HEK293 (cell line): ENCODE results near the gene RING1.

Experiments
- CTCF ChIA-PET: fragments of 350-600 bp; formaldehyde crosslinking; extraction: SDS; loops from one replicate; lab custom pipeline; 2021; ENCODE audit warnings: antibody characterized with exemption; lab: Yijun Ruan, JAX
- POLR2A ChIA-PET: fragments of 300-600 bp; formaldehyde crosslinking; extraction: SDS; loops from one replicate; lab custom pipeline; 2020; ENCODE audit warnings: antibody characterized with exemption, inconsistent platforms; lab: Yijun Ruan, JAX
- H3K27ac ChIP-seq: fragments of 200-500 bp; sonication (Bioruptor generic); 2 replicates; pipeline ENCODE4 v1.5.1; 2014; ENCODE audit warnings: low read depth, low read length, control low read depth, inconsistent platforms; ENCODE audit errors: extremely low read depth
- H3K36me3 ChIP-seq, 2 experiments: fragments of 200-500 bp in 1 of 2; sonication (Bioruptor generic) in 1 of 2; 1 replicate in 1 of 2; 2 replicates in 1 of 2; pipeline ENCODE4 v1.5.1; 2014 to 2017; ENCODE audit warnings: inconsistent platforms in 2 of 2, low read length in 2 of 2; ENCODE audit not compliant: control insufficient read depth in 2 of 2, insufficient read depth in 1 of 2
- H3K4me1 ChIP-seq: fragments of 200-500 bp; sonication (Bioruptor generic); 2 replicates; pipeline ENCODE4 v1.5.1; 2014; ENCODE audit warnings: mild to moderate bottlenecking, low read length, inconsistent platforms; ENCODE audit not compliant: control insufficient read depth, insufficient read depth
- H3K4me3 ChIP-seq: 2 replicates; pipeline ENCODE4 v1.5.1; 2011; ENCODE audit warnings: low read depth, mild to moderate bottlenecking, control low read depth, low read length, moderate library complexity
- H3K9me3 ChIP-seq: fragments of 200-500 bp; sonication (Bioruptor generic); 2 replicates; pipeline ENCODE4 v1.5.1; 2014; ENCODE audit warnings: low read depth, low read length, inconsistent platforms; ENCODE audit not compliant: control insufficient read depth, insufficient read depth
- EGR2 ChIP-seq: fragments of 450-650 bp; formaldehyde crosslinking; IDR thresholded peaks from 2 replicates; pipeline ENCODE4 v1.5.1; 2016; ENCODE audit warnings: low read depth, missing biosample characterization, missing genetic modification characterization
- ELK4 ChIP-seq: IDR thresholded peaks from 2 replicates; pipeline ENCODE4 v1.6.1; 2011; ENCODE audit warnings: mild to moderate bottlenecking, low read depth, low read length, borderline replicate concordance
- GLIS1 ChIP-seq: fragments of 450-650 bp; formaldehyde crosslinking; IDR thresholded peaks from 2 replicates; pipeline ENCODE4 v1.5.1; 2016; ENCODE audit warnings: missing biosample characterization, missing genetic modification characterization
- HIC1 ChIP-seq: fragments of 450-650 bp; formaldehyde crosslinking; IDR thresholded peaks from 2 replicates; pipeline ENCODE4 v1.5.1; 2016; ENCODE audit warnings: missing biosample characterization, missing genetic modification characterization
- HOXA7 ChIP-seq: sonication (generic); formaldehyde crosslinking; IDR thresholded peaks from 2 replicates; pipeline ENCODE4 v1.8.1; 2022; ENCODE audit warnings: missing genetic modification reagents, borderline replicate concordance
- KLF10 ChIP-seq: fragments of 450-650 bp; IDR thresholded peaks from 2 replicates; pipeline ENCODE4 v1.5.1; 2018; ENCODE audit warnings: missing biosample characterization, mild to moderate bottlenecking, missing genetic modification characterization
- KLF17 ChIP-seq: fragments of 450-650 bp; formaldehyde crosslinking; IDR thresholded peaks from 2 replicates; pipeline ENCODE4 v1.5.1; 2016; ENCODE audit warnings: missing biosample characterization, missing genetic modification characterization
- KLF8 ChIP-seq: fragments of 450-650 bp; formaldehyde crosslinking; IDR thresholded peaks from 2 replicates; pipeline ENCODE4 v1.5.1; 2016; ENCODE audit warnings: missing biosample characterization, missing genetic modification characterization
- PRDM4 ChIP-seq: fragments of 450-650 bp; formaldehyde crosslinking; IDR thresholded peaks from 2 replicates; pipeline ENCODE4 v1.5.1; 2017; ENCODE audit warnings: missing biosample characterization, missing genetic modification characterization
- SP2 ChIP-seq: fragments of 450-650 bp; formaldehyde crosslinking; IDR thresholded peaks from 2 replicates; pipeline ENCODE4 v1.5.1; 2016; ENCODE audit warnings: missing biosample characterization, missing genetic modification characterization
- SP3 ChIP-seq: fragments of 450-650 bp; formaldehyde crosslinking; IDR thresholded peaks from 2 replicates; pipeline ENCODE4 v1.5.1; 2016; ENCODE audit warnings: missing biosample characterization, missing genetic modification characterization
- TSHZ1 ChIP-seq: fragments of 450-650 bp; formaldehyde crosslinking; IDR thresholded peaks from 2 replicates; pipeline ENCODE4 v1.5.1; 2016; ENCODE audit warnings: missing biosample characterization, missing genetic modification characterization, borderline replicate concordance
- ZIC2 ChIP-seq: fragments of 450-650 bp; formaldehyde crosslinking; IDR thresholded peaks from 2 replicates; pipeline ENCODE4 v1.5.1; 2016; ENCODE audit warnings: missing biosample characterization, missing genetic modification characterization
- ZNF146 ChIP-seq: fragments of 450-650 bp; formaldehyde crosslinking; IDR thresholded peaks from 2 replicates; pipeline ENCODE4 v1.5.1; 2016; ENCODE audit warnings: missing biosample characterization, missing genetic modification characterization
- ZNF175 ChIP-seq: fragments of 450-650 bp; formaldehyde crosslinking; IDR thresholded peaks from 2 replicates; pipeline ENCODE4 v1.5.1; 2016; ENCODE audit warnings: missing biosample characterization, missing genetic modification characterization
- ZNF292 ChIP-seq: fragments of 450-650 bp; formaldehyde crosslinking; IDR thresholded peaks from 2 replicates; pipeline ENCODE4 v1.5.1; 2016; ENCODE audit warnings: low read depth, missing biosample characterization, missing genetic modification characterization, borderline replicate concordance
- ZNF341 ChIP-seq: fragments of 450-650 bp; formaldehyde crosslinking; IDR thresholded peaks from 2 replicates; pipeline ENCODE4; 2016; ENCODE audit warnings: low read depth, missing biosample characterization, missing genetic modification characterization
- ZNF596 ChIP-seq: fragments of 450-650 bp; IDR thresholded peaks from 2 replicates; pipeline ENCODE4 v1.5.0; 2018; ENCODE audit warnings: missing biosample characterization, mild to moderate bottlenecking, missing genetic modification characterization, moderate library complexity
- ZNF610 ChIP-seq: fragments of 450-650 bp; formaldehyde crosslinking; IDR thresholded peaks from 2 replicates; pipeline ENCODE4 v1.5.1; 2016; ENCODE audit warnings: missing biosample characterization, missing genetic modification characterization, borderline replicate concordance
- ZNF664 ChIP-seq: fragments of 450-650 bp; formaldehyde crosslinking; IDR thresholded peaks from 2 replicates; pipeline ENCODE4 v1.5.1; 2016; ENCODE audit warnings: missing biosample characterization, missing genetic modification characterization
- ZNF704 ChIP-seq: fragments of 450-650 bp; formaldehyde crosslinking; IDR thresholded peaks from 2 replicates; pipeline ENCODE4 v1.5.1; 2016; ENCODE audit warnings: missing biosample characterization, missing genetic modification characterization
- ZNF830 ChIP-seq: fragments of 450-650 bp; IDR thresholded peaks from 2 replicates; pipeline ENCODE4 v1.5.0; 2018; ENCODE audit warnings: missing biosample characterization, missing genetic modification characterization, low read depth, mild to moderate bottlenecking, moderate library complexity

The RING1 gene

GRCh38 chr6:33199687-33200218, 8.5 kb upstream of the RING1 start (continued):
- TF ChIP-seq TSHZ1 (tag by site-specific recombination) (no peak), SP2 (tag by site-specific recombination) (peak; percentile 90), GLIS1 (tag by site-specific recombination) (peak; percentile 67), PRDM4 (tag by site-specific recombination) (peak; percentile 7; the same call in 1 of the 2 replicates), SP3 (tag by site-specific recombination) (peak; percentile 93), ZNF610 (no peak), ZNF292 (tag by site-specific recombination) (no peak), ZNF664 (tag by site-specific recombination) (no peak), KLF8 (peak; percentile 88; the same call in 1 of the 2 replicates), KLF10 (tag by site-specific recombination) (peak; percentile 53; the same call in 1 of the 2 replicates), ZNF341 (tag by site-specific recombination) (no peak)

GRCh38 chr6:33200219-33201146, 7.8 kb upstream of the RING1 start, which contains the start of the genes RXRB and SLC39A7:
Gene RXRB, minus strand, starts transcription at chr6:33200665. Its CDS starts 189 bp downstream, at chr6:33200476.
Gene SLC39A7, plus strand, starts transcription at chr6:33200867. Its CDS starts 379 bp downstream, at chr6:33201246.
- Histone ChIP-seq H3K4me1 (peaks cover 23% of the 10 kb centered on the region), H3K9me3 (no peaks in the 10 kb centered on the region), H3K27ac (peak within 1 kb of the TSS; percentile 98), H3K36me3 (peaks cover 15 to 48% of the 10 kb centered on the region in 2 experiments; a peak in 2 of 3 replicates), H3K4me3 (peak within 1 kb of the TSS; percentile 75)
- ChIA-PET CTCF (interaction anchor here (0.5 to 1.5 kb wide), 3 partner anchors 29 to 88 kb away, joined by 3 to 6 read pairs (median 5); partner anchors contain the start of gene WDR46), POLR2A (interaction anchor here (0.7 to 2.1 kb wide), 14 partner anchors 8 to 307 kb away, joined by 3 to 14 read pairs (median 6); partner anchors contain the start of genes RING1, RPS18 and VPS52)
- TF ChIP-seq EGR2 (tag by site-specific recombination): peak; percentile 72
- TF ChIP-seq ZNF175 (tag by site-specific recombination): no peak
- no peak for TF ChIP-seq ZNF830 (tag by site-specific recombination)
- TF ChIP-seq HIC1 (tag by site-specific recombination): peak; percentile 17; the same call in 1 of the 2 replicates
- TF ChIP-seq ZNF596 (tag by site-specific recombination): no peak
- peak; percentile 85 for TF ChIP-seq KLF17 (tag by site-specific recombination)
- no peak for TF ChIP-seq ELK4
- peak; percentile 61 for TF ChIP-seq ZIC2 (tag by site-specific recombination)
- TF ChIP-seq HOXA7 (CRISPR knock-in tag): no peak
- TF ChIP-seq ZNF704 (tag by site-specific recombination): no peak
- TF ChIP-seq ZNF146 (tag by site-specific recombination): no peak
